Measurements from ENCODE around the gene ANO7.

ANO7 gene, protein sequence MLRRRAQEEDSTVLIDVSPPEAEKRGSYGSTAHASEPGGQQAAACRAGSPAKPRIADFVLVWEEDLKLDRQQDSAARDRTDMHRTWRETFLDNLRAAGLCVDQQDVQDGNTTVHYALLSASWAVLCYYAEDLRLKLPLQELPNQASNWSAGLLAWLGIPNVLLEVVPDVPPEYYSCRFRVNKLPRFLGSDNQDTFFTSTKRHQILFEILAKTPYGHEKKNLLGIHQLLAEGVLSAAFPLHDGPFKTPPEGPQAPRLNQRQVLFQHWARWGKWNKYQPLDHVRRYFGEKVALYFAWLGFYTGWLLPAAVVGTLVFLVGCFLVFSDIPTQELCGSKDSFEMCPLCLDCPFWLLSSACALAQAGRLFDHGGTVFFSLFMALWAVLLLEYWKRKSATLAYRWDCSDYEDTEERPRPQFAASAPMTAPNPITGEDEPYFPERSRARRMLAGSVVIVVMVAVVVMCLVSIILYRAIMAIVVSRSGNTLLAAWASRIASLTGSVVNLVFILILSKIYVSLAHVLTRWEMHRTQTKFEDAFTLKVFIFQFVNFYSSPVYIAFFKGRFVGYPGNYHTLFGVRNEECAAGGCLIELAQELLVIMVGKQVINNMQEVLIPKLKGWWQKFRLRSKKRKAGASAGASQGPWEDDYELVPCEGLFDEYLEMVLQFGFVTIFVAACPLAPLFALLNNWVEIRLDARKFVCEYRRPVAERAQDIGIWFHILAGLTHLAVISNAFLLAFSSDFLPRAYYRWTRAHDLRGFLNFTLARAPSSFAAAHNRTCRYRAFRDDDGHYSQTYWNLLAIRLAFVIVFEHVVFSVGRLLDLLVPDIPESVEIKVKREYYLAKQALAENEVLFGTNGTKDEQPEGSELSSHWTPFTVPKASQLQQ

DNA sequence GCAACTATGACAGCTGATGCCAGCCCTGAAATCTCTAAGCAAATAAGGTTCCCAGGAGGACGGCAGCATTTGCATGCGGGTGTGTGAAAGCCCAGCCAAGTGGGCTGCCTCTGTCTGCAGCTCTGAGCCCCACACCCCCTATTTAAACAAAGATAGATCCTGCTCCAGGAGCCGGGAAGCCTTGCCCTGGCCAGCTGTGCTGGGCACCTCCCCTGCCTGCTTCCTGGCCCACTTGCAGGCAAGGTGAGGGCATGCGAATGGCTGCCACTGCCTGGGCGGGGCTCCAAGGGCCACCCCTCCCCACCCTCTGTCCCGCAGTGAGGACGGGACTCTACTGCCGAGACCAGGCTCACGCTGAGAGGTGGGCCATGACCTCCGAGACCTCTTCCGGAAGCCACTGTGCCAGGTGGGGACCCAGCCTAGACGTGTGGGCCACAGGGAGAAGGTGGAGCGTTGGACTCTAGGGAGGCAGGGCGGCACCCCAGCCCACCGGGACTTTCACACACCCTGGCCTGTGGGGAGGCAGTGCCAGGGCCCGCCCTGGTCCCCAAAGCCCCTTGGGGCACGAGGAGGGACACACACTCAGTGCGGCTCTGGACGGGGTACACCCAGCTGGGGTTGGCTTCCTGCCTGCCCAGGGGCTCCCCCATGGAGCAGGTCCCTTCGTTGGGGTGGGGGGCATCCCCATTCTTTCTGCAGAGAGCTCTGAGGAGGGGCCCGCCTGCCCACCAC lies at the start of gene ANO7:
Gene ANO7, plus strand, starts transcription at position 317 of the 732 bp plus-strand sequence. CDS start 1,387 bp downstream, outside the sequence.
- no peak for DNase-seq

DNA sequence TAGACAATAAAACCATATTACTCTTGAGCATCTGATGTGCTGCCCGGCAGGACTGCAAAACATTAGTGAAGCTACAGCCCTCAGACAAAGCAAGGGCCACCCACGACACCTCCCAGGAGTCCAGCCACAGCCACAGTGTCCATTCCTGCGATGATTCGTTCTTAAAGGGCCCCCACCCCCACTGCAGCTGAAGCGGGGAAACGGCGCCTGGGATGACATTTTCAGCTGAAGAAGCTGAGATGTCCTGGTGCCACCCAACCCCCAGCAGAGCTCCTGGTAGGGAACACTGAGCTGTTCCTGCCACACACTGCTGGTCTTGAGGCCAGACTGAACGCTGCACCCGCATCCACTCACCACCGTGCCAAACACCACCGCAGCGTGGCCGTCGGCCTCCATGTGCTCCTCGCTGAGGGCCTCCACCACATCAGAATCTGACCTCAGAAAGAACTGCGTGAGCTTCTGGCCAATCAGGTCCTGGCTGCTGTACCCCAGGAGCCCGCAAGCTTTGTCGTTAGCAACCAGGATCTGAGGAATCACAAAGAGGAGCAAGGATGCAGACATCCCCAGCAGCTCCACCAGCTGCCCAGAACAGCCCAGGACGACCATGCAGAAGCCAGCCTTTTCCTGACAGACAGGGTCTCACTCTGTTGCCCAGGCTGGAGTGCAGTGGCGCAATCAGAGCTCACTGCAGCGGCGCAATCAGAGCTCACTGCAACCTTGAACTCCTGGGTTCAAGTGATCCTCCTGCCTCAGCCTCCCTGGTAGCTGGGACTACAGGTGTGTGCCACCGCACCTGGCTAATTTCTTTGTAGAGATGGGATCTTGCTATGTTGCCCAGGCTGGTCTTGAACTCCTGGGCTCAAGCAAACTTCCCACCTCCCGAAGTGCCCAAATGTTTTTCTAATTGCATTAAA lies 48.7 kb upstream of the ANO7 start:
- DNase-seq, result no peak

DNA sequence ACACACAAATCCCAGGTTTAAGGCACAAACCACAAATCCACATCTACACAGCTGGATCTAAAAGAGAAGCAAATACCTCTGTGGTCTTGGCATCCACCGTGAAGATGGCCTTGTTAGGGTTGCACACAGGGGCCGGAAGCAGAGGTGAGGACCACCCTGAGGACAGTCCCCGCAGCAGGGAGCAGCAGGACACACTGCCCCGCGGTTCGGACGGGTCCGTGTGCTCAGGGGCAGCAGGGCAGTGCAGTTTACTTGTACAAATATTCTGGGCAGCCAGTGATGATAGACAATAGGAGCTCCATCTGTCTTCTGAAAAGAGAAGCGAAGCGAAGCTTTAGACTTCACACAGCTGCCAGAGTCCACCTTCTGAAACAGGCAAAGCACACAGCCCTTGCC lies 48.0 kb upstream of the ANO7 start:
- DNase-seq, result no peak

DNA sequence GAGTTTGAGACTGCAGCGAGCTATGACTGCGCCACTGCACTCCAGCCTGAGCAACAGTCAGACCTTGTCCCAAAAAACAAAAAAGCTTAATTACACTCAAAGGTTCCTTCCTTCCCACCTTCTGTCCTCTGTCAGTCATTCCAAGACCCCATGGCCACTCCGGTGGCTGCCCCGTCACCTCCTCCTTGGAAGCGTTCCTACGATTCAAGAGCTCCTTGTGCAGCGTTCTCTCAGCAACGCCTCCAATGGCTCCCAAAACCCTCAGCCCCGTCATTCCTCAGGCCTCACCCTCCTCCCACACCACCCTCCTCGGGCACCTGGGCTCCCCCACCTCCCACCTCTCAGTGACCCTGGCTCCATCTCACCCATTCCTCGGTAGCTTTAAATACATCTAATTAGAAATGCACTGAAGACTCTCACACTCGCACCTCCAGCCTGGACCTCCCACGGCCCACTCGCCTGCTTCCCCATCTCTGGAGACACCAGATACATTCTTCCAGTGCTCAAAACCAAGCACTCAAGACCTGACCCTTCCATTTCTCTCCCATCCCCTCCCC lies 47.2 kb upstream of the ANO7 start:
- no peak for DNase-seq

DNA sequence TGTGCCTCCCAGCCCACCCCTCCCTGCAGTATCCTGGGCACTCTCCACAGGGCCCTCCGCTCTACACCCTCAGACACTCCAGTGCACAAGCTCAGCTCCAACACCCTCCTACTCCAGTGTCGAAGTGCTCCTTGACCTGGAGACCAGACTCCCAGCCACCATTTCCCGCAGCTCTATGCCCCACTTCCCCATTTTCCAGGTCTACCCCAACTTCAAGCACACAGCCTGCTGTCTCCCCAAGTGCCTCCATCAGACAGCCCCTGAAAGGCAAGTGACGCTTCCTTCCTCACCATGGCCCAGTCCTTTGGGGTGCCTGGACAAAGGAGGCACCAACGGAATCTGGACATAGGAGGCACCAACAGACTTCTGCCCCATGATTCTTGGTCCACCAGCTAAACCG lies 46.4 kb upstream of the ANO7 start:
- no peak for DNase-seq

DNA sequence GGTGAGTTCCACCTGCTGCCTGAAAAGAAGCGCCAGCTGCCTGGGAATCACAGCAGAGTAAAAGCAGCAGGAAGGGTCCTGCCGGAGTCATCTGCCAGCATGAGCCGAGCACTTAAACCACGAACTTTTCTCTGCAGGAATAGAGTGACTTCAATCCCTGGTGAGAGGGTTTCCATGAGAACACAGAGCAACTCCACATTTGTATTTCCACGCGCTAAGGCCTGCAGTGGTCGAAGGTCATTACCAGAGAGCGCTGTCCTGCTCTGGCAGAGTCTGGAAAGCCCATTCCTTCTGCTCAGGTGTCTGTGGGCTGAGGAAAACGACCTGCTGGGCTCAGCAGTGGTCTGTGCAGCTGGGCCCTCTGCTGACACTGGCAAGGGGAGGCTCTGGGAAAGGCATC lies 45.9 kb upstream of the ANO7 start:
- DNase-seq, result no peak

DNA sequence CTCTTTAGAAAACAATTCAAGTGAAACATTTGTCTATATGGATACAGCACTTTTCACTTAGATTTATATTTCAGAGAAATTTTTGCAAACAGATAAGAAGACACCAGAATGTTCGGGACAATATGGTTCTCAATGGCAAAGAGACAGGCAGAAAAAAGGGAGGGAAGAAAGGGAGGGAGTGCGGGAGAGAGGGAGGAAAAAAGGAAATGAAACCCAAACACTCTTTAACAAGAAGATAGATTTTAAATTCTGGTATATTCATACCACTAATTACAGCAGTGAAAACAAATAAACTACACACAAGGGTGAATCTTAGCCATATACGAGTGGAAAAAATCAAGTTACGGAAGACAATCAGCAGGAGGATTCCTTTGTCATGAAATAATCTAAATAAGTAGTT lies 42.2 kb upstream of the ANO7 start:
- DNase-seq, result no peak

DNA sequence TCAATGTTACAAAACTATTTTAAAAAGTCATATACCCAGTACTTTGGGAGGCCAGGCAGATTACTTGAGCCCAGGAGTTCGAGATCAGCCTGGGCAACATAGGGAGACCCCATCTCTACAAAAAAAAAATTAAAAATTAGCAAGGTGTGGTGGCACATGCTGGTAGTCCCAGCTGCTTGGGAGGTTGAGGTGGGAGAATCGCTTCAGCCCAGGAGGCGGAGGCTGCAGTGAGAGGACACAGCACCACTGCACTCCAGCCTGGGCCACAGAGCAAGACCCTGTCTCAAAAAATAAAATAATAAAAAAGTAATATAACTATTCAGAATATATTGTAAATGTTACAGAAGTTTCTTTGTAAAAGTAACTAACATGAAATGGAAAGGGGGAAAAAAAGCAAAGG lies 41.1 kb upstream of the ANO7 start:
- DNase-seq, result no peak

DNA sequence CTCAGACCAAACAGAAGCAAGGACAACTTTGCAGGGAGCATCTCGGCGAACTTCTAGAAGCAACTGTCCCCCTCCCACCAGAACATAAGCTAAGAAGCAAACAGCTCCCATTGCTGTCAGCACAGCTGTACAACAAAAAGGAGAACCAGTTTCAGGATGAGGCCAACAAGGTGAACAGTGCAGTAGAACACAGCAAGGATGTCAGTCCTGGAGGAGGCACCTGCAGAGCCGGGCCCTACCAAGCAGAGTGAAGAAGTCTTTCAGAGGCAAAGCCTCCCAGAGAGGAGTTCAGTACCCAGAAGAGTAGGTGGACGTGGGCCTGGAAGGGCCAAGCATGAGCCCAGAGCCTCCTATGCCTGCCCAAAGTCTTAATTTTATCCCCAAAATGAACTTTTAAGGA lies 40.2 kb upstream of the ANO7 start:
- DNase-seq, result no peak

DNA sequence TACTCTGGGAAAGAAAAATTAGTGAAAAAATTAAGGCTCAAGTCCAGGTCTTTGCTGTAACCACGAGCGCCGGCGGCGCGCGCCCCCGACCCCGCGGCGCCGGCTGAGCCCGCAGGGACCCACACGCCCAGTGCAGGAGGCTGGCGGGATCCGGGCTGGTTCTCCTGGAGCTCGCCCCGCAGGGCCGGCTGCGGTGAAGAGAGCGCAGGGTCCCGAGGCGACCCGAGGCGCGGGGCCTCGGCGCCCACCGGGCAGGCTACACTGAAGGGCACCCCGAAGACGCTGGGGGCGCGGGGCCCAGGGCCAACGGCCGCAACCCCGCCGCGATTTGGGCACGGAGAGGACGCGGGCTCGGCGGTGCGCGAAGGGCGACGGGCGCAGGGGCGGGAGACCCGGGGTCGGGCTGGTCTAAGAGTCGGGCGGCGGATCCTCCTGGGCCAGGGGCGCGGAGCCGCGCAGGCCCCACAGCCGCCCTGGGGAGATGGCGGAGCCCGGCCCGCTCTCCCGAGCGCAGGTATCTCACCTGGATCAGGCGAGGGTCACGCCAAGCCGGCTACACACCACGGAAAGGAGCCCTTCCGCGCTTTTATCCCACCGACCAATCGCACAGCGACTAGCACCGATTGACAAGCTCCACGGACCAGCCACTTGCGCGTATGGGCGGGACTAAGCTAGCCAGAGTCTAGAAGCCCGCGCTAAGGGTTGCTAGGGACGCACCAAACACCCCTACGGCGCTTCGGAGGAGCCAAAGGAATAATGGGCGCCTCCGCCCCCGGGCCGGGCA lies 39.4 kb upstream of the ANO7 start, which contains the start of gene PASK:
Gene PASK, minus strand, starts transcription at position 582 of the 784 bp plus-strand sequence. CDS start 6,440 bp downstream, outside the sequence.
- peak; percentile 87 for DNase-seq

DNA sequence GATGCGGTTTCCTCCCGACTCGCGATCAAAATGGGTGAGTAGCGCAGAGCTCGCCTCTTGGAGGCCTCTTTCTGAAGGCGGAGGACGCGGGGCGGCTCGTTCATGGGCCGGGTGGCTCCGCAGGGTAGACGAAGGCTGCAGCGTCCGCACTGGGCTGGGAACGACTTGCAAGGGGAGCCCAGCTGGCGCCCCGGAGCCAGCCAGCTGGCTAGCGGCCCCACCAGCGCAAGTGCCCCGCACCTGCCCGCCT lies 38.9 kb upstream of the ANO7 start:
- DNase-seq, result no peak

DNA sequence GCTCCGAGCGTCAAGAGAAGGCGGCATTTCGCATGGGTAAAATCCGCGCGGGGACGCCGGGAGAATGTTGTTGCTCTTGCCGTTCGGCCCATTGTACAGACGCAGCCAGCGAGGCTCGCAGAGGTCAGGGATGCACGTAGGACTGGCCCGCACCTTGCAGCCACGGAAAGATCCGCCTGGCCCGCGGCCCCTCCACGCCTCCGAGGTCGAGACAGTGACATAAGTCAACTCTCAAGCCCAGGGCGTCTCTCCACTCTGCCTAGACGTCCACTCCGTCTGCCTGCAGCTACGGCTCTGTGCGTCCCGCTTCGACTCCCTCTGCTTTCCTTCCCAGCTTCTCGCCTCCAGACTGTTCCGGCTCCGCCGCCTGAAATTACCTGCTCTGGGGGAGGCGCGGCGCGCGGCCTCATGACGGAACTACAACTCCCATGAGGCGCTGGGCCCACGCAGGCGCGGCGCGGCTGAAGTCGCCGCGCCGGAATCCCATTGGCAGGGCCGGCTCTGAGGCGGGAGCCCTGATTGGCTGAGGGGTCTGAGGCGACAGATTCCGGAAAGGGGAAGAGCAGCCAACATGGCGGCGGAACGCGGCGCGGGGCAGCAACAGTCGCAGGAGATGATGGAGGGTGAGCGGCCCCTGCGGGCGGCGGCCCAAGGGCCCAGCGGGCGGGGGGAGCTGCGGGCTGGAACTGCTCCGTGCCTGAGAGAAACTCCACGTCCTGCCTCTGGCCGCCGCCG lies 38.4 kb upstream of the ANO7 start, which contains the start of gene PPP1R7:
Gene PPP1R7, plus strand, starts transcription at position 543 of the 735 bp plus-strand sequence. Its CDS starts 29 bp downstream, at position 572.
- DNase-seq, result peak; percentile 81

DNA sequence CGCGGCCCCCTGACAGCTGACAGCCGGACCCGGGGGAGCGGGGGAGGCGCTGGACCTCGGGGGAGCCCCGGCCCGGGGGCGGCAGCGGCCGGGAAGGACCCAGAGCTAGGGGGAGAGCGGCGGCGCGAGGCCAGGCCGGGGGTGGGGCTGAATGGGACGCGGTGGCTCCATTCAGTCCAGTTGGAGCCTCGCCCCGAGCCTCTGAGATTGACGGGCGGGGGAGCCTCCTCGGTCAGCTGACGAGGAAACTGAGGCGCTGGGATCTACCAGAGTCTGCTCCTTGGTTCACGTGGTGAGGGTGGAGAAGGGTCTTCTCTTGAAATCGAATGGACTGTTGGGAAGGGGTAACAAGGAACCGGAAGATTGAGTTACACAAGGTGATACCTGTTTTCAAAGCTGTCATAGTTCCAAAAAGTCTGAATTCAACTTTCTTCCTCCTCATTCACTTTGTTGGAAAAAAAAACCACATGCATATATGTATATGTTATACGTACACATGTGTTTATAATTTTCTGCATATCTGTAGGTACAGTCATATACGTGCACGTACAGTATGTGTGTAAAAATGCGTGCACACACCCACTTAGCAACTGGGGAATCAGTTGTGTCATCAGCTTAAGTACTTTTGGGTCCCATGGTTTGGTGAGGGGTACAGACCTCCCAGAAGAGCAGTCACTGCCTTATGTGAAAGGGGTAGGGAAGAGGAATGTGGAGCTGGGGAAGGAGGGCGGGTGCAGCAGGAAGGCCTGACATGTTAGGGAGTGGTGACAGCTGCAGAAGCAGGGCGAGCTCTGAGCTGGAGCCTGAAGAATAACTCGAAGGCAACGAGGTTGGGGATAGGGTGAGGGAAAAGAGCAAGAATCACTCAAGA lies 37.6 kb upstream of the ANO7 start:
- peak; percentile 1 for DNase-seq

DNA sequence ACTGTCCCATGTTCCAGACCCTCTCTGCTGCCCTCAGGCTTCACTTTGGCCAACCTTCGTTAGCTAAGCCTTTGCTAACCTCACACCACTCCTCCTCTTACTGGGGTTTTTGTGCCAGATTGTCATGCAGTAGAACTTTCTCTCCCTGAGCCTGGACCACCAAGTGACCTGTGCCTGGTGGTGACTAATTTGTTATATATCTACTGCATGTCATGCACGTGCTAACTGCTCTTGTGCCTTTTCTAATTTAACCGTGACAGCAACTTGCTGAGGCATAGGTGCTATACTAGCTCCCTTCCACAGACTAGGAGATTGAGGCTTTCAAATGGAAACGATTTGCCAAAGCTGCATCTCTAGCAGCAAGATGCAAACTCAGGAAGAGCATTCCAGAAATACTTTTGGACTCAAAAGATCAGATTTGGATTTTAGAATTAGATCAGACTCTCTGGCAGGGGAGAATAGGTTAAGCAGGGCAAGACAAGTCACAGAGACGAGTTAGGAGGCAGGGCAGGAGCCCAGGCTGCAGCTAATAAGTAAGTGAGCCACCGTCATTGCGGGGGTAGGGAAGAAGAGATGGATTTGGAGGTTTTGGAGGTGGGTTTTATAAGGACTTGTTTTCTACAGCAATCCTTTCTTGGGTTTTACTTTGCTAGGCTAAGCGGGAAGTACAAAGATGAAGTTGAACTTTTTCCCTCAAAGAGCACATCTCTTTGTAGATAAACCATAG lies 36.4 kb upstream of the ANO7 start:
- DNase-seq, result no peak

DNA sequence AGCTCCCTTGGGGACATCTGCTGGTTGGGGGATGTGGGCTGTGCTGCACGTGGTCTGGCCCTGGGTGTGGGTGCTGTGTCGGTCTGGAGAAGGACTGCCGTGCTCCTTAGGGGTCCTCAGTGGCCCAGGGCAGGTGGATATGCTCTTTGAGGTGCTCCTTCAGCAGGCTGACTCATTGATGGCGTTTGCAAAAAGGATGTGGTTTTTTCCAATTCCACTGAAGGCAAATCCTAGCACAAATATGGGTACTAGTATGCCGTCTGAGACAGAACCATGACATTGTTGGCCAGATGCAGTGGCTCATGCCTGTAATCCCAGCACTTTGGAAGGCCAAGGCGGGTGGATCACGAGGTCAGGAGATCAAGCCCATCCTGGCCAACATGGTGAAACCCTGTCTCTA lies 34.9 kb upstream of the ANO7 start:
- no peak for DNase-seq

DNA sequence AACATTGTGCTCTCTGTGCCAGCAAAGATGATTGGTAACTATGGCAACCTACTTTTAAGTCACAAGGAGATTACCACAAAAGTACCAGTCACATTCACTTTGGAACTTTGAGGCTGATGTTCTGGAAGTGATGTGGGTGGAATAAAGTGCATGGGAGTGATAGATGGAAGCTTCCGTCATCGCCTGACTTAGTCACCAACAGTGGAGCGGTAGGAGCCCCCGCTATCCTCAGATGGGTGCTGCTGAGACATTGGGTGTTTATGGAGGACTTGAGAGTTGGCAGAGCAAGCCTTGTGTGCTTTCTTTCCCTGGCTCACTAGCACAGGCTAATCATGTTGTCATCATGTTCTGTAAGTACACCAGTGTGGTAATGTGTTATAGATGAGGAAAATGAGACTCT lies 33.6 kb upstream of the ANO7 start:
- no peak for DNase-seq

DNA sequence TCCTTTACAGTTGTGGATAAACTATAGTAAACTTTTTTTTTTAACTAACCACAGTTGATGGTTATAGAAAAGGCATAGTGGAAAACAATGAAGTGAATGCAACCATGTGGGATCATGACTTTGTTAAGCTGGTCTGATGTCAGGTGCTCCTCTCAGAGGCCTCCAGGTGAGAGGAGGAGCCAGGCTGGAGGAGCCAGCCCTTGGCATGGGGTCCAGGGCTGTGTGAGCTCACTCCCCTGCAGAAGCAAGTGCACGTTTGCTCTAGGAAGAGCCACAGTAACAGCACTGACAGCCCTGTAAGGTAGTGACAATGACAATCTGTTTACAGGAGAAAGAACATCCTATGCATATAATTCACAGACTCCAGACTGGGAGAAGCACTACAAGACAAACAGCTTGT lies 32.5 kb upstream of the ANO7 start:
- DNase-seq, result no peak

DNA sequence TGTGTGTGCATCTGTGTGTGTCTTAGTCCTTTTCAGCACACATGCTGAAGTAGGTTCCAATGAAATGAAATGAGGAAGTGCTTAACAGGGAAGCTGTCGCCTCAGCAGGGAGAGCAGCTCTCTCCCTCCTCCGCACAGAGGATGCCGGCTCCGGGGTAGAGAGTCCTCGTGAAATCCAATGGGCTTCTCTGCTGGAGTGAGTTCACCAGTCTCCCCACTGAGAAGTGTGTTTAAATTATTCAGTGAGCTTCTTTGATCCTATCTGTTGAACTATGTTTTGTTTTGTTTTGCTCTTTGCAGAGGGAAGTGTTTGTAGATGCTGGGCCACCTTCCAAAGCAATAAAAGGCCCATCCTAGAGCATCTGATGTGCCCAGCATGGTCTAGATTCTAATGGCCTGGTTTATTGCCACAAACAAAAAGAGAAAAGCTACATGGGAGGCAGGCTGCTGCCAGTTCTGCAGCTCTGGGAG lies 31.5 kb upstream of the ANO7 start:
- no peak for DNase-seq

Measured in KG1 (cell line).